Transverse colon (tissue), 4 donors: ENCODE measurements around the gene ZBTB20. TPM values are rescaled to one million over a fixed set of nuclear protein-coding genes. Genes with fewer than 3 reads are reported as not detected.

Experiments used
- DNase-seq: peaks from one replicate; pipeline ENCODE4 v3.0.0-alpha.2; 2019
- H3K27ac ChIP-seq, 4 donors: fragments of 200-600 bp; sonication (generic); 2 replicates each; pipeline ENCODE4 v1.5.1; 2016 to 2018; ENCODE audit warnings: inconsistent platforms in 4 of 4
- H3K27me3 ChIP-seq: fragments of 200-600 bp; sonication (generic); 2 replicates; pipeline ENCODE4 v1.5.1; 2017; ENCODE audit warnings: inconsistent platforms
- H3K36me3 ChIP-seq, 4 donors: fragments of 200-600 bp; sonication (generic); 2 replicates each; pipeline ENCODE4 v1.5.1; 2017 to 2019; ENCODE audit warnings: inconsistent platforms in 4 of 4
- H3K4me1 ChIP-seq, 4 donors: fragments of 200-600 bp; sonication (generic); 2 replicates each; pipeline ENCODE4 v1.5.1; 2017 to 2020; ENCODE audit warnings: inconsistent platforms in 4 of 4
- H3K4me3 ChIP-seq, 4 donors: fragments of 200-600 bp; sonication (generic); 1 replicate in 1 of 4; 2 replicates in 3 of 4; pipeline versions ENCODE4 v1.5.1 to v1.6.1; 2017 to 2019; ENCODE audit warnings: inconsistent platforms in 4 of 4
- H3K9me3 ChIP-seq, 2 donors: fragments of 200-600 bp; sonication (generic); 2 replicates each; pipeline ENCODE4 v1.5.1; 2017 to 2019; ENCODE audit warnings: inconsistent platforms in 2 of 2
- CTCF ChIP-seq, 5 experiments: fragments of 200-600 bp in 3 of 5; fragments of 450-650 bp in 2 of 5; sonication (generic) in 3 of 5; IDR thresholded peaks; 1 replicate in 2 of 5; 2 replicates in 3 of 5; pipeline ENCODE4 v1.5.1; 2016 to 2017; ENCODE audit warnings: antibody characterized with exemption in 5 of 5, inconsistent platforms in 3 of 5, mild to moderate bottlenecking in 2 of 5, moderate library complexity in 1 of 5
- EP300 ChIP-seq: sonication (generic); formaldehyde crosslinking; IDR thresholded peaks from one replicate; pipeline ENCODE4 v1.6.1; 2017; ENCODE audit warnings: antibody characterized with exemption, low read depth
- POLR2A ChIP-seq: fragments of 450-650 bp; IDR thresholded peaks from one replicate; pipeline ENCODE4 v1.6.1; 2016; ENCODE audit warnings: antibody characterized with exemption, mild to moderate bottlenecking, moderate library complexity
- POLR2AphosphoS5 ChIP-seq, 3 donors: sonication (generic); formaldehyde crosslinking; IDR thresholded peaks; one replicate each; pipeline ENCODE4 v1.6.1; 2016; ENCODE audit warnings: antibody characterized with exemption in 3 of 3
- WGBS, 2 donors: methylation state at CpG; one replicate each; pipeline ENCODE4 v1.1.5; 2018; ENCODE audit warnings: low coverage in 1 of 2; 5-methylcytosine and 5-hydroxymethylcytosine counted together
- in situ Hi-C, 4 donors: fragments of 200-750 bp; cut with MboI; loops; one replicate each; pipeline versions ENCODE4 v1.15.0 to v1.15.1; 2017; ENCODE audit warnings: low sequenced_read_pairs in 3 of 4, low pct_ligation_motif_present in 1 of 4, low pct_unique_long_range_greater_than_20kb in 1 of 4
- intact Hi-C: fragments of 100-400 bp; cut with DNase I; formaldehyde crosslinking; loops from one replicate; pipeline ENCODE4 v1.15.1; 2023; ENCODE audit warnings: low total_unique reads
- total RNA-seq, 4 donors: library from RNA; depleted of rRNA; stranded (reverse); fragments of >200 nt; gene quantifications; one replicate each; pipeline ENCODE4 v1.1.0, GENCODE V29; 2016

Gene ZBTB20
- total RNA-seq, 4 donors from 2014 or later: 44.6 to 50.5 (median 46.4) TPM

- Histone ChIP-seq H3K27ac (no peak overlapping the region), H3K4me3 (no peak overlapping the region), H3K9me3 (no peaks in the 10 kb centered on the region), H3K36me3 (no peaks in the 10 kb centered on the region), H3K4me1 (no peaks in the 10 kb centered on the region), H3K27me3 (no peaks in the 10 kb centered on the region)
- TF ChIP-seq POLR2A (no peak), CTCF (IDR thresholded peaks at IDR 0.05) (no peak), EP300 (no peak), POLR2AphosphoS5 (IDR thresholded peaks at IDR 0.05) (no peak)
- in situ Hi-C loops (no loop called here), intact Hi-C loops (loop anchor here (10.0 kb wide), 1 partner anchor 92 kb away; no protein-coding TSS in a partner anchor)
- no peak for DNase-seq
Observed at GRCh38 chr3:114476511-114476910, 670.6 kb downstream of the ZBTB20 start.

- no peaks in the 10 kb centered on the region for H3K36me3 ChIP-seq
- peaks cover 0 to 3% (median 0%) of the 10 kb centered on the region in 4 donors for H3K4me1 ChIP-seq
- H3K27me3 ChIP-seq: no peaks in the 10 kb centered on the region
- H3K9me3 ChIP-seq: no peaks in the 10 kb centered on the region
- DNase-seq: no peak
- intact Hi-C loops: loop anchor here (10.0 kb wide), 1 partner anchor 87 kb away; no protein-coding TSS in a partner anchor
- H3K4me3 ChIP-seq: no peak overlapping the region
- TF ChIP-seq POLR2A (no peak), EP300 (no peak), CTCF (IDR thresholded peaks at IDR 0.05) (no peak), POLR2AphosphoS5 (IDR thresholded peaks at IDR 0.05) (no peak)
- WGBS, 2 donors: 94 to 96% methylated on average over 2 of the region's 2 CpGs
- H3K27ac ChIP-seq: no peak overlapping the region
- in situ Hi-C loops: no loop called here
Observed at GRCh38 chr3:114471478-114471877, 675.6 kb downstream of the ZBTB20 start.

- intact Hi-C loops (no loop called here), in situ Hi-C loops (no loop called here)
- H3K27ac ChIP-seq: no peak overlapping the region
- no peak for DNase-seq
- no peaks in the 10 kb centered on the region for H3K36me3 ChIP-seq
- WGBS, 2 donors: 88 to 96% methylated on average over 1 of the region's 1 CpG
- no peak overlapping the region for H3K4me3 ChIP-seq
- no peaks in the 10 kb centered on the region for H3K27me3 ChIP-seq
- TF ChIP-seq EP300: no peak
- TF ChIP-seq POLR2A: no peak
- TF ChIP-seq POLR2AphosphoS5 (IDR thresholded peaks at IDR 0.05): no peak
- no peak for TF ChIP-seq CTCF (IDR thresholded peaks at IDR 0.05)
- H3K4me1 ChIP-seq: peaks cover 0 to 3% (median 0%) of the 10 kb centered on the region in 4 donors
- H3K9me3 ChIP-seq: no peaks in the 10 kb centered on the region
Observed at GRCh38 chr3:114469070-114469469, 678.0 kb downstream of the ZBTB20 start.

- no peaks in the 10 kb centered on the region for H3K27me3 ChIP-seq
- in situ Hi-C loops: no loop called here
- DNase-seq: no peak
- TF ChIP-seq POLR2AphosphoS5 (IDR thresholded peaks at IDR 0.05) (no peak), POLR2A (no peak), CTCF (IDR thresholded peaks at IDR 0.05) (no peak), EP300 (no peak)
- no peaks in the 10 kb centered on the region for H3K36me3 ChIP-seq
- intact Hi-C loops: no loop called here
- peaks cover 0 to 3% (median 0%) of the 10 kb centered on the region in 4 donors for H3K4me1 ChIP-seq
- H3K4me3 ChIP-seq: no peak overlapping the region
- no peaks in the 10 kb centered on the region for H3K9me3 ChIP-seq
- 99 to 100% methylated on average over 4 of the region's 4 CpGs for whole genome bisulfite sequencing, 2 donors
- H3K27ac ChIP-seq: no peak overlapping the region
Observed at GRCh38 chr3:114466816-114467215, 680.3 kb downstream of the ZBTB20 start.
